Stimulated activated CD8-positive, alpha-beta memory T cell treated with anti-CD3 and anti-CD28 coated beads, Interleukin-7, amount 100 ng/mL, for 24 hours (primary cell): ENCODE measurements around the gene ZNF12.
"Not testable (repeated sequence)": the region's sequence is repeated elsewhere in the genome, so short reads cannot be mapped to it uniquely, and the experiment has no call there.

Experiments used
- DNase-seq: peaks from one replicate; pipeline ENCODE4 v3.0.0-alpha.2; 2020; ENCODE audit warnings: low read depth

The ZNF12 gene

GRCh38 chr7:6706666-6707407 lies at the start of gene ZNF12:
ZNF12 (minus strand) TSS chr7:6706947; CDS start chr7:6705173, 1,774 bp downstream.
- peak; percentile 96 for DNase-seq

- DNase-seq = not testable (repeated sequence)
Measured at GRCh38 chr7:6753964-6754363, 47.2 kb upstream of the ZNF12 start, which contains the start of gene RSPH10B2. RSPH10B2 (plus strand) TSS chr7:6754103; CDS start chr7:6757678, 3,575 bp downstream.

GRCh38 chr7:6750173-6750572 lies 43.4 kb upstream of the ZNF12 start:
- not testable (repeated sequence) for DNase-seq

- DNase-seq = not testable (repeated sequence)
Measured at GRCh38 chr7:6749335-6749734, 42.6 kb upstream of the ZNF12 start.

- DNase-seq = not testable (repeated sequence)
Measured at GRCh38 chr7:6744410-6745100, 37.8 kb upstream of the ZNF12 start.

- DNase-seq = not testable (repeated sequence)
Measured at GRCh38 chr7:6738415-6738814, 31.7 kb upstream of the ZNF12 start.

GRCh38 chr7:6730343-6730633 lies 23.5 kb upstream of the ZNF12 start:
- no peak for DNase-seq

GRCh38 chr7:6729492-6730342 lies 23.0 kb upstream of the ZNF12 start:
- peak; percentile 69 for DNase-seq

GRCh38 chr7:6728893-6729491 lies 22.2 kb upstream of the ZNF12 start:
- DNase-seq = not testable (repeated sequence)

GRCh38 chr7:6727663-6728062 lies 20.9 kb upstream of the ZNF12 start:
- no peak for DNase-seq

GRCh38 chr7:6726341-6726740 lies 19.6 kb upstream of the ZNF12 start:
- not testable (repeated sequence) for DNase-seq

- DNase-seq = no peak
Measured at GRCh38 chr7:6725003-6725402, 18.3 kb upstream of the ZNF12 start.

- DNase-seq = not testable (repeated sequence)
Measured at GRCh38 chr7:6724351-6724750, 17.6 kb upstream of the ZNF12 start.

- DNase-seq = no peak
Measured at GRCh38 chr7:6718124-6718523, 11.4 kb upstream of the ZNF12 start.

- not testable (repeated sequence) for DNase-seq
Measured at GRCh38 chr7:6715898-6716297, 9.2 kb upstream of the ZNF12 start.

GRCh38 chr7:6714360-6714759 lies 7.6 kb upstream of the ZNF12 start:
- no peak for DNase-seq

- no peak for DNase-seq
Measured at GRCh38 chr7:6709808-6710207, 3.1 kb upstream of the ZNF12 start.

GRCh38 chr7:6708304-6708703 lies 1.6 kb upstream of the ZNF12 start:
- DNase-seq = no peak

- peak; percentile 5 for DNase-seq
Measured at GRCh38 chr7:6705959-6706665, 635 bp downstream of the ZNF12 start.

- no peak for DNase-seq
Measured at GRCh38 chr7:6701860-6702259, 4.9 kb downstream of the ZNF12 start.

- DNase-seq = no peak
Measured at GRCh38 chr7:6700793-6701192, 6.0 kb downstream of the ZNF12 start.
